HepG2 (cell line): ENCODE results near the gene SERTAD3. TPM values are rescaled to one million over a fixed set of nuclear protein-coding genes. Genes with fewer than 3 reads are reported as not detected.

Experiments
- CBX2 ChIP-seq, 2 experiments: fragments of 200-600 bp in 1 of 2; sonication (generic); formaldehyde crosslinking in 1 of 2; IDR thresholded peaks; 2 replicates each; pipeline versions ENCODE4 v1.7.0 to v1.8.1; 2018 to 2022; ENCODE audit warnings: low read depth in 2 of 2, low read length in 1 of 2, mild to moderate bottlenecking in 1 of 2, missing genetic modification reagents in 1 of 2
- CEBPG ChIP-seq: IDR thresholded peaks from 2 replicates; pipeline ENCODE4 v1.6.1; 2016
- CHCHD3 ChIP-seq: sonication (generic); formaldehyde crosslinking; IDR thresholded peaks from 2 replicates; pipeline ENCODE4 v1.8.0; 2022; ENCODE audit warnings: mild to moderate bottlenecking, missing genetic modification reagents, moderate library complexity
- DNMT1 ChIP-seq: sonication (generic); formaldehyde crosslinking; IDR thresholded peaks from 2 replicates; pipeline ENCODE4 v1.5.1; 2020; ENCODE audit warnings: mild to moderate bottlenecking, missing genetic modification reagents
- DR1 ChIP-seq: sonication (generic); formaldehyde crosslinking; IDR thresholded peaks from 2 replicates; pipeline ENCODE4 v1.8.0; 2021; ENCODE audit warnings: mild to moderate bottlenecking, missing genetic modification reagents, inconsistent platforms
- HOXA3 ChIP-seq: sonication (generic); formaldehyde crosslinking; IDR thresholded peaks from 2 replicates; pipeline ENCODE4 v1.5.0; 2020; ENCODE audit warnings: missing genetic modification reagents
- KLF9 ChIP-seq: IDR thresholded peaks from 2 replicates; pipeline ENCODE4 v1.6.1; 2016; ENCODE audit warnings: low read depth
- MLLT10 ChIP-seq: sonication (generic); formaldehyde crosslinking; IDR thresholded peaks from 2 replicates; pipeline ENCODE4 v1.4.0; 2020; ENCODE audit warnings: missing genetic modification reagents
- NRL ChIP-seq: sonication (generic); formaldehyde crosslinking; IDR thresholded peaks from 2 replicates; pipeline ENCODE4 v1.5.0; 2020; ENCODE audit warnings: missing genetic modification reagents, mild to moderate bottlenecking, moderate library complexity, borderline replicate concordance
- SSRP1 ChIP-seq: IDR thresholded peaks from 2 replicates; pipeline ENCODE4 v1.6.1; 2016; ENCODE audit warnings: control low read depth
- TCF7L2 ChIP-seq: IDR thresholded peaks from 2 replicates; pipeline ENCODE4 v1.6.1; 2011; ENCODE audit warnings: mild to moderate bottlenecking, low read depth, low read length, moderate library complexity
- ZNF121 ChIP-seq: sonication (generic); formaldehyde crosslinking; IDR thresholded peaks from 2 replicates; pipeline ENCODE4 v1.5.0; 2020; ENCODE audit warnings: mild to moderate bottlenecking, missing genetic modification reagents
- ZNF143 ChIP-seq: sonication (generic); formaldehyde crosslinking; IDR thresholded peaks from 2 replicates; pipeline ENCODE4 v1.4.0; 2020; ENCODE audit warnings: missing genetic modification reagents
- ZNF44 ChIP-seq: sonication (generic); formaldehyde crosslinking; IDR thresholded peaks from 2 replicates; pipeline ENCODE4 v1.5.1; 2020; ENCODE audit warnings: mild to moderate bottlenecking, missing genetic modification reagents
- ZNF446 ChIP-seq: sonication (generic); formaldehyde crosslinking; IDR thresholded peaks from 2 replicates; pipeline ENCODE4 v1.5.0; 2020; ENCODE audit warnings: mild to moderate bottlenecking, missing genetic modification reagents
- ZNF557 ChIP-seq: sonication (generic); formaldehyde crosslinking; IDR thresholded peaks from 2 replicates; pipeline ENCODE4 v1.4.0; 2020; ENCODE audit warnings: missing genetic modification reagents
- ZSCAN21 ChIP-seq: sonication (generic); formaldehyde crosslinking; IDR thresholded peaks from 2 replicates; pipeline ENCODE4 v1.8.0; 2022; ENCODE audit warnings: mild to moderate bottlenecking, missing genetic modification reagents, moderate library complexity, borderline replicate concordance
- polyA plus RNA-seq, 8 experiments: library from polyadenylated mRNA; depleted of rRNA in 3 of 8; stranded (reverse) in 7 of 8; unstranded in 1 of 8; fragments of >200 nt; fragmentation: Illumina TruSeq in 4 of 8; extraction: Trizol in 4 of 8; gene quantifications; 2 replicates each; pipeline versions ENCODE4 v1.2.1 to v1.2.3, GENCODE V29; 2011 to 2016; ENCODE audit warnings: low read depth in 4 of 8, missing spikeins in 1 of 8, mixed read lengths in 1 of 8; ENCODE audit not compliant: insufficient read depth in 1 of 8
- total RNA-seq, 5 experiments: library from RNA; depleted of rRNA; stranded (reverse); fragments of >200 nt; fragmentation: Illumina TruSeq; extraction: Trizol; gene quantifications; 2 replicates each; pipeline ENCODE4 v1.2.3, GENCODE V29; 2016; ENCODE audit warnings: low read depth in 1 of 5
- TF ChIP-seq, protein P1 (sequence below): sonication (generic); formaldehyde crosslinking; IDR thresholded peaks from 2 replicates; pipeline ENCODE4 v1.4.0; 2020; ENCODE audit warnings: missing genetic modification reagents
- TF ChIP-seq, protein P2 (sequence below): sonication (generic); formaldehyde crosslinking; IDR thresholded peaks from 2 replicates; pipeline ENCODE4 v1.9.0; 2022; ENCODE audit warnings: low read depth, missing genetic modification reagents
- TF ChIP-seq, protein P3 (sequence below): sonication (generic); formaldehyde crosslinking; conservative IDR thresholded peaks from 2 replicates; pipeline ENCODE4 v1.4.0; 2020; ENCODE audit warnings: missing genetic modification reagents
- TF ChIP-seq, protein P4 (sequence below): sonication (generic); formaldehyde crosslinking; IDR thresholded peaks from 2 replicates; pipeline ENCODE4 v1.5.1; 2020; ENCODE audit warnings: mild to moderate bottlenecking, moderate library complexity, missing genetic modification reagents
- TF ChIP-seq, protein P5 (sequence below): sonication (generic); formaldehyde crosslinking; conservative IDR thresholded peaks from 2 replicates; pipeline ENCODE4 v1.4.0; 2020; ENCODE audit warnings: missing genetic modification reagents

SERTAD3 gene
- total and polyA plus RNA-seq, 2 of the 13 experiments (the other 11 are each of a cell fraction or from before 2014, with no cell fraction given): 9.6 to 16.9 TPM

DNA sequence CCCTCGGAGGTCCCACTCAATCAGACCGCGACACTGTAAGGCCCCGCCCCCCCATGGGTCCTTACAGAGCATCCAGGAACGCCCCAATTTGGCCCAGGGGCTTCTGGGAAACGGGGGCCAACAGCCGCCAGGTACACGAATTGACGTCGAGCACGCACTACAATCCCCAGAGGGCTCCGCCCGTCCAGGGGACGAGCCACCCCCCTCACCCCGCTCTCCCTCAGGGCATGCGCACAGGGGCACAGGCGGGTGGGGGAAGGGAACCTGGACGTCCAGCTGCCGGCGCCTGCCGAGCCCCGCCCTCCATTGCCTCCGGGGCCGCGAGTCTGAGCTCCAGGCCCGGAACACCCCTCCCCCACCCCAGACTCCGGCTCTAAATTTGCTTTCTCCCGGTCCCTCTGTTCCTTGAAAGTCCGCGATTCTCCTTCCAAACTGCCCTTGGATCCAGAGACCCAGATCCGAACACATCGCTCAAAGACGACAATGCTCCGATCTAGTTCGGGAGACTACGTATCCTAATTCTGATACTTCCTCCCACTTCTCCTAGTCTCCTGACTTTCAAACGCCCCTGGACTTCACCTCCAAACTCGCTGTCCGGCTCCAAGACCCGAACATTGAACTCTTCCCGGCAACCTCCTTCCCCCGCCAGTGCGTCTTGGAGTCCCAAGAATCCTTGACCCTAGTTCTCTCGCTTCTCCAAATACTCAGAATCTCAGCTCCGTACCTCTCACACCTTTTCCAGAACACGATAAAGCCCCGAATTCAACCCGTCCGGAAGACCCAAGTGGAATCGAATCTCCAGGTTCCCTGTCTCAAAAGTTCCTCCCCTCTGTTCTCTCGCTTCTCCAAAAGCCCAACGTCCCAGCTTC is 770 bp downstream of the SERTAD3 start (continued):
- TF ChIP-seq TCF7L2: no peak
- no peak for TF ChIP-seq ZNF557 (CRISPR knock-in tag)
- no peak for TF ChIP-seq CBX2 (IDR thresholded peaks at IDR 0.05; ENCODE audit: low read depth, low read length)
- no peak for TF ChIP-seq CBX2 (CRISPR knock-in tag; IDR thresholded peaks at IDR 0.05; ENCODE audit: low read depth)
- TF ChIP-seq KLF9 (CRISPR knock-in tag): no peak
- TF ChIP-seq ZNF44 (CRISPR knock-in tag): no peak
- no peak for TF ChIP-seq ZNF446 (CRISPR knock-in tag)
- TF ChIP-seq, protein P1, sequence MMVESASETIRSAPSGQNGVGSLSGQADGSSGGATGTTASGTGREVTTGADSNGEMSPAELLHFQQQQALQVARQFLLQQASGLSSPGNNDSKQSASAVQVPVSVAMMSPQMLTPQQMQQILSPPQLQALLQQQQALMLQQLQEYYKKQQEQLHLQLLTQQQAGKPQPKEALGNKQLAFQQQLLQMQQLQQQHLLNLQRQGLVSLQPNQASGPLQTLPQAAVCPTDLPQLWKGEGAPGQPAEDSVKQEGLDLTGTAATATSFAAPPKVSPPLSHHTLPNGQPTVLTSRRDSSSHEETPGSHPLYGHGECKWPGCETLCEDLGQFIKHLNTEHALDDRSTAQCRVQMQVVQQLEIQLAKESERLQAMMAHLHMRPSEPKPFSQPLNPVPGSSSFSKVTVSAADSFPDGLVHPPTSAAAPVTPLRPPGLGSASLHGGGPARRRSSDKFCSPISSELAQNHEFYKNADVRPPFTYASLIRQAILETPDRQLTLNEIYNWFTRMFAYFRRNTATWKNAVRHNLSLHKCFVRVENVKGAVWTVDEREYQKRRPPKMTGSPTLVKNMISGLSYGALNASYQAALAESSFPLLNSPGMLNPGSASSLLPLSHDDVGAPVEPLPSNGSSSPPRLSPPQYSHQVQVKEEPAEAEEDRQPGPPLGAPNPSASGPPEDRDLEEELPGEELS (CRISPR knock-in tag): 0 out of 2 replicates have a peak, but pooled peaks have one; percentile 10
- no peak for TF ChIP-seq ZSCAN21 (CRISPR knock-in tag)
- no peak for TF ChIP-seq DNMT1
- TF ChIP-seq CEBPG: no peak
- peak; percentile 76; the same call in 1 of the 2 replicates for TF ChIP-seq HOXA3 (CRISPR knock-in tag)
- TF ChIP-seq NRL (CRISPR knock-in tag): no peak
- no peak for TF ChIP-seq ZNF121
- TF ChIP-seq, protein P2, sequence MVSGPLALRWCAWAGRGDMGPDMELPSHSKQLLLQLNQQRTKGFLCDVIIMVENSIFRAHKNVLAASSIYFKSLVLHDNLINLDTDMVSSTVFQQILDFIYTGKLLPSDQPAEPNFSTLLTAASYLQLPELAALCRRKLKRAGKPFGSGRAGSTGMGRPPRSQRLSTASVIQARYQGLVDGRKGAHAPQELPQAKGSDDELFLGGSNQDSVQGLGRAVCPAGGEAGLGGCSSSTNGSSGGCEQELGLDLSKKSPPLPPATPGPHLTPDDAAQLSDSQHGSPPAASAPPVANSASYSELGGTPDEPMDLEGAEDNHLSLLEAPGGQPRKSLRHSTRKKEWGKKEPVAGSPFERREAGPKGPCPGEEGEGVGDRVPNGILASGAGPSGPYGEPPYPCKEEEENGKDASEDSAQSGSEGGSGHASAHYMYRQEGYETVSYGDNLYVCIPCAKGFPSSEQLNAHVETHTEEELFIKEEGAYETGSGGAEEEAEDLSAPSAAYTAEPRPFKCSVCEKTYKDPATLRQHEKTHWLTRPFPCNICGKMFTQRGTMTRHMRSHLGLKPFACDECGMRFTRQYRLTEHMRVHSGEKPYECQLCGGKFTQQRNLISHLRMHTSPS (CRISPR knock-in tag): no peak
- TF ChIP-seq DR1: no peak
- TF ChIP-seq ZNF143 (CRISPR knock-in tag): peak; percentile 91
- TF ChIP-seq CHCHD3 (CRISPR knock-in tag): no peak
- TF ChIP-seq, protein P3, sequence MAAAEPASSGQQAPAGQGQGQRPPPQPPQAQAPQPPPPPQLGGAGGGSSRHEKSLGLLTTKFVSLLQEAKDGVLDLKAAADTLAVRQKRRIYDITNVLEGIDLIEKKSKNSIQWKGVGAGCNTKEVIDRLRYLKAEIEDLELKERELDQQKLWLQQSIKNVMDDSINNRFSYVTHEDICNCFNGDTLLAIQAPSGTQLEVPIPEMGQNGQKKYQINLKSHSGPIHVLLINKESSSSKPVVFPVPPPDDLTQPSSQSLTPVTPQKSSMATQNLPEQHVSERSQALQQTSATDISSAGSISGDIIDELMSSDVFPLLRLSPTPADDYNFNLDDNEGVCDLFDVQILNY: no peak
- TF ChIP-seq, protein P4, sequence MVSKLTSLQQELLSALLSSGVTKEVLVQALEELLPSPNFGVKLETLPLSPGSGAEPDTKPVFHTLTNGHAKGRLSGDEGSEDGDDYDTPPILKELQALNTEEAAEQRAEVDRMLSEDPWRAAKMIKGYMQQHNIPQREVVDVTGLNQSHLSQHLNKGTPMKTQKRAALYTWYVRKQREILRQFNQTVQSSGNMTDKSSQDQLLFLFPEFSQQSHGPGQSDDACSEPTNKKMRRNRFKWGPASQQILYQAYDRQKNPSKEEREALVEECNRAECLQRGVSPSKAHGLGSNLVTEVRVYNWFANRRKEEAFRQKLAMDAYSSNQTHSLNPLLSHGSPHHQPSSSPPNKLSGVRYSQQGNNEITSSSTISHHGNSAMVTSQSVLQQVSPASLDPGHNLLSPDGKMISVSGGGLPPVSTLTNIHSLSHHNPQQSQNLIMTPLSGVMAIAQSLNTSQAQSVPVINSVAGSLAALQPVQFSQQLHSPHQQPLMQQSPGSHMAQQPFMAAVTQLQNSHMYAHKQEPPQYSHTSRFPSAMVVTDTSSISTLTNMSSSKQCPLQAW (CRISPR knock-in tag): peak; percentile 54; the same call in 1 of the 2 replicates
- TF ChIP-seq, protein P5, sequence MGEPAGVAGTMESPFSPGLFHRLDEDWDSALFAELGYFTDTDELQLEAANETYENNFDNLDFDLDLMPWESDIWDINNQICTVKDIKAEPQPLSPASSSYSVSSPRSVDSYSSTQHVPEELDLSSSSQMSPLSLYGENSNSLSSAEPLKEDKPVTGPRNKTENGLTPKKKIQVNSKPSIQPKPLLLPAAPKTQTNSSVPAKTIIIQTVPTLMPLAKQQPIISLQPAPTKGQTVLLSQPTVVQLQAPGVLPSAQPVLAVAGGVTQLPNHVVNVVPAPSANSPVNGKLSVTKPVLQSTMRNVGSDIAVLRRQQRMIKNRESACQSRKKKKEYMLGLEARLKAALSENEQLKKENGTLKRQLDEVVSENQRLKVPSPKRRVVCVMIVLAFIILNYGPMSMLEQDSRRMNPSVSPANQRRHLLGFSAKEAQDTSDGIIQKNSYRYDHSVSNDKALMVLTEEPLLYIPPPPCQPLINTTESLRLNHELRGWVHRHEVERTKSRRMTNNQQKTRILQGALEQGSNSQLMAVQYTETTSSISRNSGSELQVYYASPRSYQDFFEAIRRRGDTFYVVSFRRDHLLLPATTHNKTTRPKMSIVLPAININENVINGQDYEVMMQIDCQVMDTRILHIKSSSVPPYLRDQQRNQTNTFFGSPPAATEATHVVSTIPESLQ (CRISPR knock-in tag): no peak
- TF ChIP-seq SSRP1: no peak
- TF ChIP-seq MLLT10 (CRISPR knock-in tag): no peak
